Neuronal stem cell (in vitro differentiated cells): Measurements from ENCODE around the gene NXN.

Source experiments
- DNase-seq: peaks from one replicate; pipeline ENCODE4 v3.0.0-alpha.2; 2013; ENCODE audit warnings: low spot score
- H2AFZ ChIP-seq: one replicate; pipeline ENCODE4 v1.6.1; 2013; ENCODE audit warnings: mild to moderate bottlenecking, low read length, inconsistent platforms
- H2AK5ac ChIP-seq: 2 replicates; pipeline ENCODE4 v1.6.1; 2013; ENCODE audit warnings: low read depth, mild to moderate bottlenecking, inconsistent platforms, low read length, moderate library complexity, mixed read lengths
- H2BK120ac ChIP-seq: 2 replicates; pipeline ENCODE4 v1.6.1; 2013; ENCODE audit warnings: low read depth, mild to moderate bottlenecking, inconsistent platforms, low read length, moderate library complexity, mixed read lengths
- H2BK12ac ChIP-seq: one replicate; pipeline ENCODE4 v1.6.1; 2013; ENCODE audit warnings: low read length, inconsistent platforms
- H2BK15ac ChIP-seq: 2 replicates; pipeline ENCODE4 v1.6.1; 2013; ENCODE audit warnings: mild to moderate bottlenecking, low read length, inconsistent platforms, mixed read lengths
- H2BK5ac ChIP-seq: one replicate; pipeline ENCODE4 v1.6.1; 2013; ENCODE audit warnings: inconsistent platforms, mild to moderate bottlenecking, low read length, moderate library complexity
- H3K14ac ChIP-seq: one replicate; pipeline ENCODE4 v1.6.1; 2013; ENCODE audit warnings: low read length, inconsistent platforms
- H3K18ac ChIP-seq: 2 replicates; pipeline ENCODE4 v1.6.1; 2013; ENCODE audit warnings: low read length, inconsistent platforms
- H3K23ac ChIP-seq: 2 replicates; pipeline ENCODE4 v1.6.1; 2013; ENCODE audit warnings: low read depth, mild to moderate bottlenecking, mixed read lengths, low read length, inconsistent platforms; ENCODE audit not compliant: poor library complexity
- H3K27ac ChIP-seq: replicated peaks from 3 replicates; pipeline ENCODE4 v1.5.1; 2013; ENCODE audit warnings: low read length, inconsistent platforms
- H3K27me3 ChIP-seq, 3 experiments: 2 replicates each; pipeline ENCODE4 v1.6.1; 2013; ENCODE audit warnings: low read length in 3 of 3, mild to moderate bottlenecking in 2 of 3, inconsistent platforms in 1 of 3, low read depth in 1 of 3, mixed read lengths in 1 of 3, moderate library complexity in 1 of 3; ENCODE audit not compliant: control insufficient read depth in 3 of 3, insufficient read depth in 3 of 3
- H3K36me3 ChIP-seq, 2 donors: replicated peaks in 1 of 2; 2 replicates each; pipeline ENCODE4 v1.6.1; 2013; ENCODE audit warnings: low read length in 2 of 2; ENCODE audit not compliant: control insufficient read depth in 2 of 2, insufficient read depth in 2 of 2
- H3K4ac ChIP-seq: 2 replicates; pipeline ENCODE4 v1.6.1; 2013; ENCODE audit warnings: inconsistent platforms, mild to moderate bottlenecking, low read length, moderate library complexity
- H3K4me1 ChIP-seq, 2 donors: 1 replicate in 1 of 2; 2 replicates in 1 of 2; pipeline ENCODE4 v1.6.1; 2013; ENCODE audit warnings: low read length in 2 of 2, low read depth in 1 of 2; ENCODE audit not compliant: control insufficient read depth in 2 of 2, insufficient read depth in 1 of 2
- H3K4me2 ChIP-seq: one replicate; pipeline ENCODE4 v1.6.1; 2013; ENCODE audit warnings: mild to moderate bottlenecking, low read length, inconsistent platforms; ENCODE audit not compliant: insufficient read depth, poor library complexity, severe bottlenecking
- H3K4me3 ChIP-seq, 2 donors: 2 replicates each; pipeline ENCODE4 v1.5.1; 2013; ENCODE audit warnings: low read length in 2 of 2, mild to moderate bottlenecking in 2 of 2, inconsistent platforms in 1 of 2, moderate library complexity in 1 of 2
- H3K79me1 ChIP-seq: one replicate; pipeline ENCODE4 v1.6.1; 2013; ENCODE audit warnings: low read depth, mild to moderate bottlenecking, inconsistent platforms, low read length, moderate library complexity
- H3K9ac ChIP-seq: one replicate; pipeline ENCODE4 v1.6.1; 2013; ENCODE audit warnings: mild to moderate bottlenecking, low read depth, low read length, inconsistent platforms; ENCODE audit not compliant: poor library complexity
- H3K9me3 ChIP-seq, 2 donors: replicated peaks in 1 of 2; 2 replicates each; pipeline versions ENCODE3 to v1.6.1; 2013; ENCODE audit warnings: low read length in 2 of 2, mild to moderate bottlenecking in 2 of 2, inconsistent platforms in 1 of 2, low read depth in 1 of 2, mixed read lengths in 1 of 2, moderate library complexity in 1 of 2; ENCODE audit not compliant: control insufficient read depth in 2 of 2, insufficient read depth in 1 of 2
- H4K8ac ChIP-seq: one replicate; pipeline ENCODE4 v1.6.1; 2013; ENCODE audit warnings: low read depth, mild to moderate bottlenecking, inconsistent platforms, low read length, moderate library complexity
- H4K91ac ChIP-seq: one replicate; pipeline ENCODE4 v1.6.1; 2013; ENCODE audit warnings: low read length, low read depth, mild to moderate bottlenecking, inconsistent platforms; ENCODE audit not compliant: poor library complexity
- WGBS, 2 donors: extraction: QIAGEN DNeasy Blood & Tissue Kit; methylation state at CpG; one replicate each; pipeline ENCODE4 v1.1.7; 2013; ENCODE audit warnings: missing lambda C conversion rate in 2 of 2, mixed read lengths in 1 of 2; ENCODE audit not compliant: insufficient read length in 2 of 2, insufficient replicate concordance in 1 of 2; ENCODE audit errors: extremely low coverage in 2 of 2; 5-methylcytosine and 5-hydroxymethylcytosine counted together

NXN gene

GRCh38 chr17:811051-811784 lies 168.4 kb downstream of the NXN start:
- H3K4ac ChIP-seq = no peak overlapping the region
- H3K4me2 ChIP-seq = no peak overlapping the region
- H2BK120ac ChIP-seq = no peak overlapping the region
- H3K18ac ChIP-seq = no peak overlapping the region
- no peaks in the 10 kb centered on the region for H3K27me3 ChIP-seq
- peaks cover 2 to 6% of the 10 kb centered on the region in 2 donors for H3K4me1 ChIP-seq
- H2BK12ac ChIP-seq = no peak overlapping the region
- H3K23ac ChIP-seq = no peak overlapping the region
- DNase-seq = no peak
- H3K79me1 ChIP-seq = peaks cover 20% of the 10 kb centered on the region
- H3K9me3 ChIP-seq = peaks cover 0 to 6% of the 10 kb centered on the region in 2 donors
- no CpG with 5 or more reads among the region's 29 CpGs for WGBS, 2 donors
- peaks cover 29 to 75% of the 10 kb centered on the region in 2 donors for H3K36me3 ChIP-seq
- H3K9ac ChIP-seq = peak overlapping the region; percentile 37
- H2AK5ac ChIP-seq = no peak overlapping the region
- H4K91ac ChIP-seq = no peak overlapping the region
- H3K4me3 ChIP-seq = no peak overlapping the region
- H3K14ac ChIP-seq = peak overlapping the region; percentile 32
- no peak overlapping the region for H2AFZ ChIP-seq
- H3K27ac ChIP-seq = no peak overlapping the region
- no peak overlapping the region for H4K8ac ChIP-seq
- H2BK5ac ChIP-seq = no peak overlapping the region
- H2BK15ac ChIP-seq = no peak overlapping the region

GRCh38 chr17:807523-808294 lies 171.9 kb downstream of the NXN start:
- H3K79me1 ChIP-seq = peaks cover 19% of the 10 kb centered on the region
- H4K8ac ChIP-seq = peak overlapping the region; percentile 43
- no peak overlapping the region for H2BK120ac ChIP-seq
- H3K4ac ChIP-seq = no peak overlapping the region
- H3K23ac ChIP-seq = no peak overlapping the region
- peak overlapping the region; percentile 17 for H3K14ac ChIP-seq
- peak overlapping the region; percentile 10 for H2AK5ac ChIP-seq
- no peak overlapping the region for H4K91ac ChIP-seq
- H3K27ac ChIP-seq = no peak overlapping the region
- no peak overlapping the region for H2BK15ac ChIP-seq
- H3K4me2 ChIP-seq = no peak overlapping the region
- H2AFZ ChIP-seq = no peak overlapping the region
- H3K4me3 ChIP-seq = peak overlapping the region in 1 of 2 donors; percentile 18
- H3K18ac ChIP-seq = peak overlapping the region; percentile 76
- peaks cover 16 to 59% of the 10 kb centered on the region in 2 donors for H3K36me3 ChIP-seq
- peak overlapping the region; percentile 94 for H2BK5ac ChIP-seq
- WGBS, 2 donors = no CpG with 5 or more reads among the region's 28 CpGs
- peaks cover 0 to 4% of the 10 kb centered on the region in 2 donors for H3K9me3 ChIP-seq
- DNase-seq = no peak
- H3K9ac ChIP-seq = peak overlapping the region; percentile 44
- H3K4me1 ChIP-seq = peaks cover 18 to 33% of the 10 kb centered on the region in 2 donors
- H2BK12ac ChIP-seq = no peak overlapping the region
- H3K27me3 ChIP-seq = no peaks in the 10 kb centered on the region

- Histone ChIP-seq H3K23ac (peak overlapping the region; percentile 31), H2BK120ac (no peak overlapping the region)
- no CpG with 5 or more reads among the region's 33 CpGs for WGBS, 2 donors
These were observed 172.6 kb downstream of the NXN start for GRCh38 chr17:806781-807522.

More at GRCh38 chr17:806781-807522, 172.6 kb downstream of the NXN start:
- Histone ChIP-seq H3K9me3 (no peaks in the 10 kb centered on the region), H3K18ac (peak overlapping the region; percentile 76), H2AK5ac (peak overlapping the region; percentile 63), H3K14ac (no peak overlapping the region), H3K4me1 (peaks cover 17 to 35% of the 10 kb centered on the region in 2 donors), H2AFZ (no peak overlapping the region), H2BK15ac (no peak overlapping the region), H2BK5ac (peak overlapping the region; percentile 94), H4K91ac (no peak overlapping the region), H3K9ac (peak overlapping the region; percentile 44), H3K36me3 (peaks cover 14 to 60% of the 10 kb centered on the region in 2 donors), H3K27ac (no peak overlapping the region), H3K4ac (no peak overlapping the region), H3K79me1 (peaks cover 15% of the 10 kb centered on the region), H4K8ac (peak overlapping the region; percentile 43), H3K4me3 (no peak overlapping the region), H3K27me3 (no peaks in the 10 kb centered on the region), H2BK12ac (no peak overlapping the region), H3K4me2 (no peak overlapping the region)
- DNase-seq = no peak
